Activated CD4-positive, alpha-beta T cell treated with anti-CD3 and anti-CD28 coated beads, Interleukin-2, amount 50 U/mL, for 48 hours (primary cell): Measurements from ENCODE around the gene AFG1L.
"Not testable (repeated sequence)": the region's sequence is repeated elsewhere in the genome, so short reads cannot be mapped to it uniquely, and the experiment has no call there.

ENCODE experiments used
- DNase-seq, 2 experiments: peaks; one replicate each; pipeline ENCODE4 v3.0.0-alpha.2; 2020

Gene AFG1L

DNA sequence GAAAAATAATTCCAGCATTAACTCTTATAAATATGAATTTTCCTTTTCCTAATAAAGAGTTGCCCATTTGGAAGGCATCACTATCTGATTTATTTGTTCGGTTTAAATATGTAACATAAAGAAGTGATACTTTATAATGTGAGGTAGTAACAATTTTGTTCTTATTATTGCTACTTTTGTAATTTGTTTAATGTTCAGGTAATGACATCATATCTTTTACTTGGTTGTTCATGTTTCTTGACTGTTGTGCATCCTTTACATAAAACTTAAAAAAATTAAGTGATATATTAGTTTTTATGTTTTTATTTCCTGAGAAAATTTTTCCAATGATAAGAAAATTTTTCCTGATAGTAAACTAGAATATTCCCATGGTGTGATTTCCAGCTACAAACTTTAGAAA, 124.6 kb downstream of the AFG1L start:
- DNase-seq = no peak

DNA sequence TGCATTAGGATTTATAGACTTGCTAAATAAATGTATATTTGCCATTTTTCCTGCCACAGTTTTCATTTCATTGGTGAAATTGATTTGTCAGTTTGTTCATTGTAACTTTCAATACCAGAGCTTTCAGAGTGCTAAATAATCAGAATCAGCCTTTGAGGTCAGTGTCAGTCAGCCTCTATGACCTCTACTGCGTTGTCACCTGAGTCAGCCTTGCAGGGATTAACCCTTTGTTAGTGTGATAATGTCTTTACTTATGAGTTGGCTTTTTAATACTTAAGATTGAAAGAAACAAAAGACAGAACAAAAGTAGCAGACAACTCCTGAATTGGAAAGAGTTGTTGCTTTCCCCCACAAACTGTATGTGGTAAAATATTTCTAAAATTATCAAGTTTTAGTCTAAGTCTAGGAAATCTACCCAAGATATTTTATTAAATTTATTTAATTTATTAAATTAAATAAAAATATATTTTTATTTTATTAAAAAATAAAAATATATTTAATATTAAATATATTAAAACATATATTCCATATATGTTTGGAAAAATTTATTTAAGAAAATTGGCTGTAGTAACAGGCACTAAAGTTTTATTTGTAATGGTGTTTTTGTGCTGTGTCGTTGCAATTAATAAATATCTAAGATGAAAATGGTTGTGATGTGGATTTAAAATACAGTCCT, 125.2 kb downstream of the AFG1L start:
- no peak for DNase-seq

DNA sequence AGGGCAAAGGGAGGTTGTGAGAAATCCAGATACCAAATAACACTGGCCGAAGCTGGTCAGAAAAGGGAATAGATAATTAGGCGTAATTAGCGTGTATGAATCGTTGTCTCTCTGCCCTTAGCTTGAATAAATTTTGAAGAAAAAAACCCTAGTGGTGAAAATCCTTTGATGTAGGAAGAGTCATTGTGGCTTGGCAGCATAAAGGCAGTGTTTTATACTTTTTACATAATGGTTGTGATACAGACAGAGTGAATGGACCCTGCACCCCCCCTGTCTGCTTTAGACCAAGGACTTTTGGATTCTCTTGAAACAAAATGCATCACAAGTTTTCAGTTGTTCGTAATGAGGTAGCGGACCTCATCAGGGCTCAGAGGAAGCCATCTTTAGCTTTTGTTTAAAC, 126.5 kb downstream of the AFG1L start:
- no peak for DNase-seq

DNA sequence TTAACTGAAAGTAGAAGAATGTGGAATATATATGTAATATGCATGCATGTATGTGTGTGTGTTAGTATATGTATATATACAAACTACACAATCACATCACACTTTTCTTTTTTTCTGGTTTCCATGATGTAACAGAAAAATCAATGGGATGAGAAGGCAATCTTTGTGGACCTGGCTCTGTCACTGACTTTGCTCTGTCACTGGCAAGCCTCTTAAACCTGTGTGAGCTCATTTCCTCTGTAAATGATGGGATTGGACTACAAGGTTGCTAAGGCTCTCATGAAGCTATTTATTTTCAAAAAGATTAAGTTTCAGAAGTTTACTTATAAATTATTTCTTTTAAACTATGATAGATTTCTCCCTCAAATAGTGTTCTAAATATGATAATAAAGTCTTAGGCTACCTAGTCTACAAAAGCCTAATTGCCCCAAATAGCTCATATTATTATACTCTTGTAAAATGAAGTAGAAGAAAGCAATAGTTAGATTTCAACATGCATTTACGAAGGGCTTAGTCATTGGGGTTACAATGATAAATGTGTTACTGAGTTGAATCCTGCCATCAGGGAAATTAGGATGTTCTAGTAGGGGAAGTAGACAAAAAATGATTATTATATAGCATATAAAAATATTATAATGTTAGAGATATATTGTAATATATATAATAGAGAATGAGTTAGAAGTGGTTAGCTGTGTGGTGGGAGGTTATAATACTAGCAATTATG, 129.3 kb downstream of the AFG1L start:
- no peak for DNase-seq

DNA sequence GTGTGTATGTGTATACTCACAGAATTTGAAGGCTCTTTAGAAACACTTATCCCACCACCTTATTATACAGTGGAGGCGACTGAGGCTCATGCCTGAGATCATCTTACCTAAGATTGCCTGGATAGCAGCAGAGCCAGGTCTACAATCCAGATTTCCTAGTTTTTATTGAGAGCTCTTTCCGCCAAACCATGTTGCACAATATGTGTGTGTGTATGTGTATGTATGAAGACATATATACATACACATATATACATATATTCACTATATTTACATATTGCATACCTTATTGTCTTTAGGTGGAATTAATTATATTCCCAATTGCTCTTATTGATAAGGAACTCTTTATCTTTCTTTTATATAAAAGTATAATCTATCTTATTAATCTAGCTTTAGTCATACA, 130.6 kb downstream of the AFG1L start:
- no peak for DNase-seq

DNA sequence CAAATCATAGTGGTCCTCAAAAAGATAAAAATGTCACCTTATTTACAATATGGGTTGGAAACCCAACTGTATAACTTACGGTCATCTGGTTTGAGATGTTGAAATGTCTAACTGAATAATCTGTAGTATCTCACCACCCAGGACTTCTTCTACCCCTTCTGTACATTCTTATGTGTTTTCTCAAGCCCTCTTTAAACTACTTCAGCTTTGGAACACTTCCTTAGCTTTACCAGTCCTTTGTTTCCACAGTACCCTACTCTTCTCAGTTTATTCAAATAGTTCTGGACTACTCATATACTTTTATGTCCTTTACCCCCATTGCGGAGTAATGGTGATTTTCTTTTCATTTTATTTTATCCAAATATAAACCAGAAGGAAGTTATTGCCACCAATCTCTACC, 137.3 kb downstream of the AFG1L start:
- no peak for DNase-seq

DNA sequence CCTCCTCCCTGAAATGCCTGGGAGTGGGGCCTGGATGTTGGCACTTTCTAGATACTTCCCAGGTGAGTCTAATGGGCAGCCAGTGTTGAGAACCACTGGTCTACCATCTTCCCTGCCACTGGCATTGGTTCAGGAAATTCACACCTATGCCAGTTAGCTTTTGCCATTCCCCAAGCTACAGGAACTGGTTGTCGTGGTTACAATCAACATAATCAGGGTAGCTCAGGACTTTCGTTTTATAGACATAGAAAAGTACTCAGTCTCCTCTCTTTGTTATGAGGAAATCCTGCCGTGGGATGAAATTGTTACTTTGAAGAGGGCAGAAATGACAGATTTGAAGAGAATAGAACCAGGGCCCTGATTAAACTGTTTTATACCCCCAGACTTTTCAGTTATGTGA, 137.9 kb downstream of the AFG1L start:
- DNase-seq = no peak

DNA sequence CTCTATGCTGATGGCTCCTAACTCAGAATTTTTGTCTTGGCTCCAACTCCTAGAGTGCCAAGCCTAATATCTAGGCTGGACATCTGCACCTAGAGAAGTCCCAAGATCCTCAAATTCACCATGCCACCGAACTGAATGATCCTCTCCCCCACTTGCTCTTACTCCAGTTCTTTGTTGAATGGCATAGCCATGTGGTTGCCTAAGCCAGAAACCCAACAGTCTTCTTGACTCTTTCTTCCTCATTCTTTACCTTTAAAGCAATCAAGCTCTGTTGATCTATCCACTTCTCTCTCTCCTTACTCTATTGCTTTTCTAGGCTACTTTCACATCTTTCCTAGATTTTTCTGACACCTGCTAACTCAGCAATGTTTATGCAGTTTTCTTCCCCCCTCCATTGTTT, 139.4 kb downstream of the AFG1L start:
- DNase-seq = no peak

DNA sequence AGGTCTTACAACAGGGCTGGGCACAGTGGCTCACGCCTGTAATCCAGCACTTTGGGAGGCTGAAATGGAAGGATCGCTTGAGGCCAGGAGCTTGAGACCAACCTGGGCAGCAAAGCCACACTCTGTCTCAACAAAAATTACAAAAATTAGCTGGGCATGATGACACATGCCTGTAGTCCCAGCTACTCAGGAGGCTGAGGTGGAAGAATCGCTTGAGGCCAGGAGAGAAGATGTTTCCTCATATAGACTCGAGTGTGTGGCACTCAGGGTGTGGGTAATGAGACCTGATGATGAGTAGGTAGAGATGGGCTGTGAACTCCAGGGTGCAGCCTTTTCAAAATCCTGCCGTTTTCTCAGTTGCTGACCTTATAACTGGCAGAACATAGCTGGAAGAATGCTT, 140.5 kb downstream of the AFG1L start:
- no peak for DNase-seq

DNA sequence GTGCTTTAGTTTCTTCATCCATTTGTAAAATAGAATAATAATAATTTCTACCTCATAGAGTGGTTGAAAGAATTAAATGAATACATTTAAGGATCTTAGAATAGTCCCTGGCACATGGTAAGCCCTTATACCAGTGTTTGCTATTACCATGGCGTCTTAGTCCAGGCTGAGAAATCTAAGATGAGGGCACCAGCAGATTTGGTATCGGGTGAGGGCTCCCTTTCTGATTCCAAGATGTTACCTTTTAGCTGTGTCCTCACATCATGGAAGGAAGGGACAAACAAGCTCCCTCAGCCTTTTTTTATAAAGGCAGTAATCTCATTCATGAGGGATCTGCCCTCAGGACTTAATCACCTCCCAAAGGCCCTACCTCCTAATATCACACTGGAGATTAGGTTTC, 141.9 kb downstream of the AFG1L start:
- DNase-seq = no peak

DNA sequence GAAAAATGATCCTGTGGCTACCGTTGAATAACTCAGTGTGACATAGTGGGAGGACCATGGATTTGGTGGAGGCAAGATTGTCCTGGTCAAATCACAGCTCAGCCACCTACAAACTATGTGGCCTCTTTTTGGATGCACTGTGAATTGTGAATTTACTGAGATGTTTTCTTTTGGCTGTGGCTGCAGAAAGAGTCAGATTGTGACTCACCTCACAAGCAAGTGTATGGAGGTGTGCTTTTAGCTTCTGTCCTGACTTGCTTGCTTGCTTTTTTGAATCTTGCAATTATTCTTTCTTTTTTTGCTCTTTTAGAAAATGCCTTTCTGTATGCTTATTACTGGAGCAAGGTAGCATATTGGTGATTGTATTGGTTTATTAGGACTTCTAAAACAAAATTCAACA, 143.0 kb downstream of the AFG1L start:
- DNase-seq = no peak

DNA sequence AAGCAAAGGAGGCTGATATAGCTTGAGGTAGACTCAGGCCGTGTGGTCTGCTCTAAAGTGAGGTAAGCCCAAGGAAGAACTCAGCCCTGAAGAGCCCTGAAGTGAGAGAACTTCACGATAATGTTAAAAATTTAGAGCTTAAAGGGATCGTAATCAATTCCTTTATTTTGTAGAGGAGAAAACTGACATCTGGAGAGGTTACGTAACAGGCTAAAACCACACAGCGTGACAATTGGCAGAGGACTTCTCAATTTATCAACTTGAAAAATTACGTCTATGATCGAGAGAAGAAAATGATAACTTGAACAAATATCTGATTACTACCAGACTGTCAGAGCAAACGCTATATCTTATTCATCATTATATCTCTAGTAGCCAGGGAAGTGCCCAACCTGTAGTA, 144.1 kb downstream of the AFG1L start:
- DNase-seq = no peak

DNA sequence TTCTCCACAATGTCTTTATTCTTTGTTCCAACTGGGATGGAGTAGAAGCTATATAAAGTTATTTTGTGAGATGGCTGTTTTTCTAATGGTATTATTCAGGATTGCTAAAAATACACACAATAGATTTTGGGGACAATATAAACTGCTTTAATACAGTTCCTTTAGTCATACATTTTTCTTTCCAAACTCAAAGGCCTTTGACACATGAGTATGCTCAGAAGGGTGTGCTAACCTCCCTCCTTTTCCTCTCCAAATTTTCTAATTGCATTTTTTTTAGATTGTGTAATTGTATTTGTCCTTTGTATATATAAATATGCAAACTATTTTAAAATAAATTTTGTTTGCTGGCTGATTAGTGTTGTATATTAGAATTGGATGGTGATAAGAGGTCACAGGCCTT, 146.3 kb downstream of the AFG1L start:
- DNase-seq = no peak

DNA sequence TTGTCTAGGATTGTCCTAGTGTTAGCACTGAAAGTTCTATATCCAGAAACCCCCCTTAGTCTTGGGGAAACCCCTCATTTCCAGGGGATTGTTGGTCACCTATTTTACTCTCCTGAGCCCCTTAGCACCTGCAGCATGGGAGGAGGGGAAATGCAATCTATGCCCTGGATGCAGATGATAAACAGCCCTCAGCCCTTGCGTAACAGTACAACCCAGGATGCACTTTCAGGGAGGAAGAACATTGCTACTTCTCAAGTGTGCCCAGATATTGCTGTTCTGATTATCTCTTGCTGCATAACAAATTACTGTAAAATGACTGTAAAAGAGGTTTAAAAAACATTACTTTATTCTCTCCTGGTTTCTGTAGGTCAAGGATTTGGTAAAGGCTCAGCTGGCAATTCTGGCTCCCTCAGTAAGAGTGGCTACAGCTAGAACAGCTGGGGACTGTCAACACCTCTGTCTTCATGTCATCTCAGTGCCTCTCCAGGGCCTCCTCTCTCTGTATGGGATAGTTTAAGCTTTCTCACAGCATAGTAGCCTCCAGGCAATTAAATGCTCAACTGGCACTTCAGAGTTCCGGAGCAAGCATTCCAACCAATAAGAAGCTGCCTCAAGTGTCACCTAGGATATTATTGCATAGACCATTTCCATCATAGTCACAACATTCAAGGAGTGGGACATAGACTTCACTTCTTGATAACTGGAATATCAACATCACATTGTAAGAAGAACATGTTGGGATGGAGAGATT, 148.1 kb downstream of the AFG1L start:
- DNase-seq = no peak

DNA sequence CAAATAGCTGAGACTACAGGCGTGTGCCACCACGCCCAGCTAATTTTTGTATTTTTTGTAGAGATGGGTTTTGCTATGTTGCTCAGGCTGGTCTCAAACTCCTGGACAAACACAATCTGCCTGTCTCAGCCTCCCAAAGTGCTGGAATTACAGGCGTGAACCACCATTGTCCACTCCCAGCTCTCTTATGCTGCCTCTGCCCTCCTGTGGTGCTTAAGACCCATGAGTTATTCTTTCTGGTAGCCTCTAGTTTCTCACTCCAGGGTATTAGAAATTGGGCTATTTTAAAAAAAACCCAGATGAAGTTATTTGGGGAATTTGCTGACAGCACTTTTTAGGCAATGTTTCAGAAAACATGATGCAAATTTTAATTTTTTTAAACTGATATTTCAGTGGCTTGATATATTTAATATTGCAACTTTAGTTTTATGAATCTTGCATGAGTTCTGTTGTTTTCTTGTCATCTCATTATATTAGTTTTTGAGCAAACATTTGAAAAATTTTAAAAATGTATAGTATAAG, 151.8 kb downstream of the AFG1L start:
- no peak for DNase-seq

DNA sequence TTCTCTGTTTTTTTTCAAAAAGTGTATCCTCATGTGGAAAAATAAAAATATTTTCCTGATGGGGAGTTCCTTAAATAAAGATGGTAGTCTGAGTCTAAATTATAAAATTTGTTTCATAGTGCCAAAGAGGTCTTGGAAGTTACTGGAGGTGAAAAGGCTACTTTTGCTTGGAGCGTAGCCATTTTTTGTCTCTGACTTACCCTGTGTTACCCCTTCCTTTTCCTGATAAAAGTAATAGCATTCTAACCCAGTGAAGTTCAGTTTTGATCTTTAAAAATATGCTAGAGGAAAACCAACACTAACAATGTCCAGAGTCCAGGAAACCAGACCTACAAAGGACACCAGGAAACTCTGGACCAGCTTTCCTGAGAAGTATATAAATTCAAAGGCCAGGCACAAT, 153.6 kb downstream of the AFG1L start:
- no peak for DNase-seq

DNA sequence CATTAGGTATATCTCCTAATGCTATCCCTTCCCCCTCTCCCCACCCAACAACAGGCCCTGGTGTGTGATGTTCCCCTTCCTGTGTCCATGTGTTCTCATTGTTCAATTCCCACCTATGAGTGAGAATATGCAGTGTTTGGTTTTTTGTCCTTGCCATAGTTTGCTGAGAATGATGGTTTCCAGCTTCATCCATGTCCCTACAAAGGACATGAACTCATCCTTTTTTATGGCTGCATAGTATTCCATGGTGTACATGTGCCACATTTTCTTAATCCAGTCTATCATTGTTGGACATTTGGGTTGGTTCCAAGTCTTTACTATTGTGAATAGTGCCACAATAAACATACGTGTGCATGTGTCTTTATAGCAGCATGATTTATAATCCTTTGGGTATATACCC, 154.9 kb downstream of the AFG1L start:
- DNase-seq = not testable (repeated sequence)

DNA sequence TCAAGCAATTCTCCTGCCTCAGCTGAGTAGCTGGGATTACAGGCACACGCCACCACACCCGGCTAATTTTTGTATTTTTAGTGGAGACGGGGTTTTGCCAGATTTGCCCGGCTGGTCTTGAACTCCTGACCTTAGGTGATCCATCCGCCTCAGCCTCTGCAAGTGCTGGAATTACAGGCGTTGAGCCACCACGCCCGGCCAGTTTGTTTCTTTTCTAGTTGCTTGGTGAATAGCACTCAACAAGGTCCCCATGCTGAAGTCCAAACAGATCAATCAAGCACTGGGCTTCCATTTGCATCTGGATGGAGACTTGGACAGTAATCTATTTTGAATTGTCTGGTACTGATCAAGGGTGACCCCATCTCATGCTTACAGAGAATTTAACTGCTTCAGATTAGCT, 157.0 kb downstream of the AFG1L start:
- DNase-seq = no peak

DNA sequence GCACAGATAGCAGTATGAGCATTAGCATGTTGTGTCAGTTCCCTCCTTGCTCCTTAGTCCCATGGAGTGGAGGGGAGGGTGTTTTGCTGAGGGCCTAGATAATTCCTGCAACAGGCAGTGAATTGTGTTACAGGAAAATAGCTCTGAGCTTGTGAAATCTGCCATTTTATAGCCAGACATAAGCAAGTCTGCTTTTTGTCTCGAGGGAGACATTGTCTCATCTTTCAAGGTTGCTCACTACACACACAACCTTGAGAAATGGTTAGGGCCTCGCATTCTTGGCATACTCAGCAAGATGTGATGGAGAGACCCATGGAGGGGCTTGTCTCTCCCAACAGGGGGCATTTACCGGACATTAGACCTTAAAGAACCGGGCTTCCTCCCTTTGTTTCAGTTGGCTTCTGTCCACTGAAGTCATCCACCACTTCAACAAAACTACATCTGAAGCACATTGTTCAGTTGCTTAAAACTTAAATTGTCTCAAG, 157.9 kb downstream of the AFG1L start:
- DNase-seq = no peak

DNA sequence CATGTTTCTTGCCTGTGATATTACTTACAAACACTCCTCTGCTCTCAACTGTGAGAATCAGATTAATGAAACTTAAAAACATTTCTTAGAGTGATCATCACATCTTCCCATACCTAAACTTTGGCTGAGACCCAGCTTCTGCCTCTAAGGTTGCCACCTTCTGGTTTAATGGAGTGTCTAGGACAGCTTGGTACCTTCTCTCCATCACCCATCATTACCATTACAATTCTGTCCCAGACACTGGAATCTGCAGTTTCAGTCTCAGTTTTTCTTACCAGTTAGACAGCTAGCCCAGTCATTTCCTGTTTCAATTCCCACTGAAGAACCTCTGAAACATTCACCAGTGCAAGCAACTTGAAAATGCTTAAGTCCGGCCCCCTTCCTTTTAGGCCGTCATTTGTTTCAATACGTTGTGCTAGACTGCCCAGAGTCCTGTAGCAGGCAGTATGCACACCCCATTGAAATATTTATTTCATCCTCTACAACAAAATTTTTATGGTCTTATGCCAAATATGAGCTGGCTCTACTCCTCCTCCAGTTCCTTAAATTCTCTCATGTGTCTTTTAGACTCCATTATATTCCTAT, 158.8 kb downstream of the AFG1L start:
- DNase-seq = no peak

DNA sequence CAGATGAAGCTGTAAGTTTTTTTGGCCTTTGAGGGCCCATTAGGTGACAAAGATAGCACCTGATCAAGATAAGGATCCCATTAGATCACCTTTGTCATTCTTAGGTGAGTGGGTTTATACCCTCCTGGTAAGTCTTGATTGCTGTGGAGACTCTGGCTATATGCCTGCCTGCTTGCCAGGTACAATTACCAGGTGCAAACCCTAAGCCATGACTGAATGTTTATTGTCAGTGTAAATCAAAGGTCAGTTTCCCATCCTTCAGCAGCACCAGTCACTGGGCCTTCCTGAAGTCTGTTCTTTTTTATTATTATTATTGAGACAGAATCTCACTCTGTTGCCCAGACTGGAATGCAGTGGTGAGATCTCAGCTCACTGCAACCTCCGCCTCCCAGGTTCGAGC, 159.5 kb downstream of the AFG1L start:
- DNase-seq = no peak

DNA sequence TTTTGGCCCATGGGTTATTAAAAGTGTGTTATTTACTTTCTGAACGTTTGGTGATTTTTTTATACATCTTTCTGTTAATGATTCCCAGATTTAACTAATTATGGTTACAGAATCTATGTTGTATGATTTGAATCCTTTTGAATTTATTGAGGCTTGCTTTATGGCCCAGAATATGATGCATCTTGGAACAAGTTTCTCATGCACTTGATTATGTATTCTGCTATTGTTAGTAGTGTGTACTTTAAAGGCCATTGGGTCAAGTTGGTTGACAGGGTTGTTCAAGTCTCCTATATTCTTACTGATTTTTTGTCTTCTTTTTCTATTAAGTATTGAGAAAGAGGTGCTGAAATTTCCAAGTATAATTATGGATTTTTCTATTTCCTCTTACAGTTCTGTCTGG, 160.8 kb downstream of the AFG1L start:
- no peak for DNase-seq

DNA sequence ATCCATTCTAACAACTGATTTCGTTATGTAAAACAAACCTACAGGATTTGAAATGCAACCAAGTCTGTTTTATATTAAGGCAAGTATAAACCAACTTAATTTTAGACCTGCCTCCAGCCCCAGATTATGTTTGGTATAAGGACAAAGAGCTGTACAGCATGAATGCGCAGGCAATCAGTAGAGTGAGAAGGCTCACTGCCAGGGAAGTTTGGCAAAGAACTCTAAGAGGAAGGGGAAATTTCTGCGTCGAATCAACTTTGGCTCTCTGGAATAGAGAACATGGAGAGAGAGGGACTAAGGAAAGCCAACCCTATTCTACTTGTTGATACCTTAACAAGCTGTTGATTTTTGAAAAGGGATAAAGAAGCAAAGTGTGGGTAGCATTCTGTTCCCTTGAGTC, 168.9 kb downstream of the AFG1L start:
- no peak for DNase-seq
